ENCODE results near the gene NTRK2.

NTRK2 gene

GRCh38 chr9:84751921-84752320, 82.4 kb downstream of the NTRK2 start:
- TF ChIP-seq ARNTL (CRISPR knock-in tag; IDR thresholded peaks at IDR 0.05; ENCODE audit: borderline replicate concordance, low read depth) (no peak), ZFP3 (CRISPR knock-in tag; IDR thresholded peaks at IDR 0.05) (no peak), TCF4 (CRISPR knock-in tag; IDR thresholded peaks at IDR 0.05; ENCODE audit: borderline replicate concordance) (no peak), OSR1 (CRISPR knock-in tag; IDR thresholded peaks at IDR 0.05) (no peak), SNAI2 (CRISPR knock-in tag; IDR thresholded peaks at IDR 0.05) (no peak), ZNF565 (CRISPR knock-in tag; conservative IDR thresholded peaks at IDR 0.05; ENCODE audit: low read depth) (no peak), ESRRG (CRISPR knock-in tag; IDR thresholded peaks at IDR 0.05) (no peak), ZFP30 (CRISPR knock-in tag; IDR thresholded peaks at IDR 0.05) (no peak), CSDC2 (CRISPR knock-in tag; IDR thresholded peaks at IDR 0.05) (no peak), ISL1 (CRISPR knock-in tag; IDR thresholded peaks at IDR 0.05) (no peak)
- TF ChIP-seq, protein P1, sequence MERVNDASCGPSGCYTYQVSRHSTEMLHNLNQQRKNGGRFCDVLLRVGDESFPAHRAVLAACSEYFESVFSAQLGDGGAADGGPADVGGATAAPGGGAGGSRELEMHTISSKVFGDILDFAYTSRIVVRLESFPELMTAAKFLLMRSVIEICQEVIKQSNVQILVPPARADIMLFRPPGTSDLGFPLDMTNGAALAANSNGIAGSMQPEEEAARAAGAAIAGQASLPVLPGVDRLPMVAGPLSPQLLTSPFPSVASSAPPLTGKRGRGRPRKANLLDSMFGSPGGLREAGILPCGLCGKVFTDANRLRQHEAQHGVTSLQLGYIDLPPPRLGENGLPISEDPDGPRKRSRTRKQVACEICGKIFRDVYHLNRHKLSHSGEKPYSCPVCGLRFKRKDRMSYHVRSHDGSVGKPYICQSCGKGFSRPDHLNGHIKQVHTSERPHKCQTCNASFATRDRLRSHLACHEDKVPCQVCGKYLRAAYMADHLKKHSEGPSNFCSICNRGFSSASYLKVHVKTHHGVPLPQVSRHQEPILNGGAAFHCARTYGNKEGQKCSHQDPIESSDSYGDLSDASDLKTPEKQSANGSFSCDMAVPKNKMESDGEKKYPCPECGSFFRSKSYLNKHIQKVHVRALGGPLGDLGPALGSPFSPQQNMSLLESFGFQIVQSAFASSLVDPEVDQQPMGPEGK (CRISPR knock-in tag; IDR thresholded peaks at IDR 0.05; ENCODE audit: borderline replicate concordance) = no peak
- ATAC-seq = no peak

DNA sequence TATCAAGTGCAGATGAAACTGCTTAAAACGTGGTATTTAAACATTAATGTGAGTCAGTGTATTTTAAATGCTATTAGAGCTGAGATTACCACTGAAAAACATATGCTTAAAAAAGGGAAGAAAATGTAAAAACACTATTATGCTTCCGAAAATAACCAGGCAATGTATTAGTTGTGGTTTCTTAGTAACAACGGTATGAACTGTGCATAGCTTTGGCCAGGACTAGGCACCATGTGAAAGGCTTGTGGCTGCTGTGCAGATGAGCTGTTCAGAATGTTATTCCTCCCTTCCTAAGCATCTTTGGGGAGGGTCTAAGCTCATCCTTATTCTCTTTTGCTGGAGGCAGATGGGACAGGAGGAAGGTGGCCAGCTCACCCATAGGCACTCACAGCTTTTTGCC, 84.9 kb downstream of the NTRK2 start:
- no peak for ATAC-seq
- TF ChIP-seq ISL1 (CRISPR knock-in tag; IDR thresholded peaks at IDR 0.05) = no peak
- TF ChIP-seq RARB (CRISPR knock-in tag; IDR thresholded peaks at IDR 0.05) = no peak
- TF ChIP-seq ZC3H10 (CRISPR knock-in tag; IDR thresholded peaks at IDR 0.05) = no peak

GRCh38 chr9:84754881-84755280, 85.4 kb downstream of the NTRK2 start:
- no peak for TF ChIP-seq ZNF8 (CRISPR knock-in tag; IDR thresholded peaks at IDR 0.05)
- no peak for TF ChIP-seq SNAI2 (CRISPR knock-in tag; IDR thresholded peaks at IDR 0.05)
- no peak for TF ChIP-seq OSR1 (CRISPR knock-in tag; IDR thresholded peaks at IDR 0.05)
- TF ChIP-seq TOX (CRISPR knock-in tag; IDR thresholded peaks at IDR 0.05; ENCODE audit: borderline replicate concordance) = no peak
- no peak for TF ChIP-seq PPARA (CRISPR knock-in tag; IDR thresholded peaks at IDR 0.05; ENCODE audit: borderline replicate concordance)
- TF ChIP-seq BACH2 (CRISPR knock-in tag; IDR thresholded peaks at IDR 0.05; ENCODE audit: borderline replicate concordance) = no peak
- TF ChIP-seq, protein P1 (CRISPR knock-in tag; IDR thresholded peaks at IDR 0.05; ENCODE audit: borderline replicate concordance) = no peak
- TF ChIP-seq GLIS3 (CRISPR knock-in tag; IDR thresholded peaks at IDR 0.05) = no peak
- no peak for TF ChIP-seq TCF4 (CRISPR knock-in tag; IDR thresholded peaks at IDR 0.05; ENCODE audit: borderline replicate concordance)
- TF ChIP-seq CSDC2 (CRISPR knock-in tag; IDR thresholded peaks at IDR 0.05) = no peak
- no peak for TF ChIP-seq ESRRG (CRISPR knock-in tag; IDR thresholded peaks at IDR 0.05)
- TF ChIP-seq ZFP30 (CRISPR knock-in tag; IDR thresholded peaks at IDR 0.05) = no peak
- no peak for TF ChIP-seq ZNF565 (CRISPR knock-in tag; conservative IDR thresholded peaks at IDR 0.05; ENCODE audit: low read depth)
- no peak for TF ChIP-seq ZC3H10 (CRISPR knock-in tag; IDR thresholded peaks at IDR 0.05)
- no peak for TF ChIP-seq ISL1 (CRISPR knock-in tag; IDR thresholded peaks at IDR 0.05)
- TF ChIP-seq TSHZ2 (CRISPR knock-in tag; IDR thresholded peaks at IDR 0.05) = no peak
- ATAC-seq = no peak

- no peak for TF ChIP-seq ZNF565 (CRISPR knock-in tag; conservative IDR thresholded peaks at IDR 0.05; ENCODE audit: low read depth)
- TF ChIP-seq BACH2 (CRISPR knock-in tag; IDR thresholded peaks at IDR 0.05; ENCODE audit: borderline replicate concordance) = no peak
- TF ChIP-seq, protein P2, sequence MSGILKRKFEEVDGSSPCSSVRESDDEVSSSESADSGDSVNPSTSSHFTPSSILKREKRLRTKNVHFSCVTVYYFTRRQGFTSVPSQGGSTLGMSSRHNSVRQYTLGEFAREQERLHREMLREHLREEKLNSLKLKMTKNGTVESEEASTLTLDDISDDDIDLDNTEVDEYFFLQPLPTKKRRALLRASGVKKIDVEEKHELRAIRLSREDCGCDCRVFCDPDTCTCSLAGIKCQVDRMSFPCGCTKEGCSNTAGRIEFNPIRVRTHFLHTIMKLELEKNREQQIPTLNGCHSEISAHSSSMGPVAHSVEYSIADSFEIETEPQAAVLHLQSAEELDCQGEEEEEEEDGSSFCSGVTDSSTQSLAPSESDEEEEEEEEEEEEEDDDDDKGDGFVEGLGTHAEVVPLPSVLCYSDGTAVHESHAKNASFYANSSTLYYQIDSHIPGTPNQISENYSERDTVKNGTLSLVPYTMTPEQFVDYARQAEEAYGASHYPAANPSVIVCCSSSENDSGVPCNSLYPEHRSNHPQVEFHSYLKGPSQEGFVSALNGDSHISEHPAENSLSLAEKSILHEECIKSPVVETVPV (CRISPR knock-in tag; IDR thresholded peaks at IDR 0.05) = no peak
- no peak for TF ChIP-seq GLIS3 (CRISPR knock-in tag; IDR thresholded peaks at IDR 0.05)
- TF ChIP-seq CREB5 (CRISPR knock-in tag; IDR thresholded peaks at IDR 0.05; ENCODE audit: low read depth) = no peak
- no peak for TF ChIP-seq CSDC2 (CRISPR knock-in tag; IDR thresholded peaks at IDR 0.05)
- TF ChIP-seq, protein P1 (CRISPR knock-in tag; IDR thresholded peaks at IDR 0.05; ENCODE audit: borderline replicate concordance) = no peak
- TF ChIP-seq OSR1 (CRISPR knock-in tag; IDR thresholded peaks at IDR 0.05) = no peak
- TF ChIP-seq TOX (CRISPR knock-in tag; IDR thresholded peaks at IDR 0.05; ENCODE audit: borderline replicate concordance) = no peak
- TF ChIP-seq PPARA (CRISPR knock-in tag; IDR thresholded peaks at IDR 0.05; ENCODE audit: borderline replicate concordance) = no peak
- TF ChIP-seq ZFP3 (CRISPR knock-in tag; IDR thresholded peaks at IDR 0.05) = no peak
- no peak for TF ChIP-seq TCF4 (CRISPR knock-in tag; IDR thresholded peaks at IDR 0.05; ENCODE audit: borderline replicate concordance)
- TF ChIP-seq RARB (CRISPR knock-in tag; IDR thresholded peaks at IDR 0.05) = no peak
- ATAC-seq = no peak
Measured at GRCh38 chr9:84755380-84755779, 85.9 kb downstream of the NTRK2 start.
